ENCODE measurements around the gene FIZ1.

FIZ1 gene

DNA sequence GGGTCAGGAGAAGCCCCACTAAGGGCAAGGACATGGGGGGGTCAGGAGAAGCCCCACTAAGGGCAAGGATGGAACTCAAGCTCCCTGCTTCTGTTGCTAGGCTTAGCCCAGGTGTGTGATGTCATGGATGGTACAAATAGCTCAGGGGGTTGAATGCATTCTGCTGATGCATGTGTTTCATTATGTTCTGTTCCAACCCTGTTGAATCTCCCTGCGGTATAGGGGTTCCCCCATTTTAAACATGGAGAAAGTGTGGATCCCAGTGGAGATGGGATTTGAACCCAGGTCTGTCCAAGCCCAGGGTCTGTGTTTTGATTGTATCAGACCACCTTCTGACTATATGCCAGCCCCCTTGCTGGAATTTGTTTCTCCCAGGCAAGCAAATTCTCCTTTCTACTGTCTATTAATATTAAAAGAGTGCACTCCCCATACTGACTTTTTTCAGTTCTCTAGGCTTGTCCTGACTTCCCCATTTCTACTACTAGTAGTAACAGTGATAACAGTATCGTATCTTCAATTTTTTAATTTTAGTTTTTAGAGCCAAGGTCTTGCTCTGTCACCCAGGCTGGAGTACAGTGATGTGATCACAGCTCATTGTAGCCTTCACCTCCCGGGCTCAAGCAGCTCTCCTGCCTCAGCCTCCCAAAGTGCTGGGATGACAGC, 12.8 kb upstream of the FIZ1 start:
- DNase-seq: no peak

DNA sequence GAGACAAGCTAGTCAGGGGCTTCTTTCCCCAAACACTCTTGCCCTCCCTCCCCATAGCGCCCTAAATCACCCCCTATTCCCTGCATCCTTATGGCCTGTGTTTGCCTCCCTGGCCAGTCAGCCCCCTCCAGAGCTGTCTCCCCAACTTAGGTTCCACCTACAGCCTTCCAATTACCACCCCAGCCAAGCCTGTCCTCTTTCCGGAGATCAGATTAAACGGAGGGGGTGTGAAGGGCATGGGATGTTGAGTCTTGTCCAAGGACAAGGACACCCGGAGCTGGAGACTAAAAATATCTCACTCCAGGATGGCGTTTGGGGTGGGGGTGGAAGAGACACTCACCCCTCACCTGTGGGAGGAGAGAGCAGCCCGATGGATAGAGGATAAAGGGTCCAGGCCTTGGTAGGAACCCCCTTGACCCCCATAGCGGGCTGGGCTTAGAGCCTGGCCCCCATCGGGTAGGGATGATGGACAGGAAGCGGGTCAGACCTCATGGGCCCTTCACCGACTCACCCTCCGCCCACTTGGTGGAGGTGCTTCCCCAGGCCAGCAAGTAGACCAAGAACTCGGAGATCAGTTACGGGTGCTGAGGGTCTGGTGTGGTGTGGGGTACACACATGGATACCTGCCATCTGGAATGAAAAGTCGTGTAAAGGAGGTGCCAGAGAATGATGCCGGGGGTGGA, 12.1 kb upstream of the FIZ1 start:
- no peak for DNase-seq

DNA sequence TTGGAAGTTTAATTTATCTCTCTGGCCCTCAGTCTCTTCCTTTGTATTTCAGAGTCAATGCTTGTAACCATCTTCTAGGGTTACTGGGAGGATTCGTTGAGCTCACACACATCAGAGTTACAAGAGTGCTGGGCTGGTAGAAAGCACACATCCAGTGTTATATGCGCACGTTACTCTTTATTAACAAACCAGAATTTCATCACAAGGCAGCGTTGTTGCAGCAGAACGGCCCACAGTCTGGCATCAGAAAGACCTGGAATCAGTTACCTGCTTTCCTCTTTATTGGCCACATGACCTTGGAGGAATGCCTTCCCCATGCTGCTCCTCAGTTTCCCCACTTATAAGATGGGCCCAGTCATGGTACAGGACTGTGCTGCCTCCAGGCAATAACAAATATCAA, 10.0 kb upstream of the FIZ1 start:
- DNase-seq: no peak

DNA sequence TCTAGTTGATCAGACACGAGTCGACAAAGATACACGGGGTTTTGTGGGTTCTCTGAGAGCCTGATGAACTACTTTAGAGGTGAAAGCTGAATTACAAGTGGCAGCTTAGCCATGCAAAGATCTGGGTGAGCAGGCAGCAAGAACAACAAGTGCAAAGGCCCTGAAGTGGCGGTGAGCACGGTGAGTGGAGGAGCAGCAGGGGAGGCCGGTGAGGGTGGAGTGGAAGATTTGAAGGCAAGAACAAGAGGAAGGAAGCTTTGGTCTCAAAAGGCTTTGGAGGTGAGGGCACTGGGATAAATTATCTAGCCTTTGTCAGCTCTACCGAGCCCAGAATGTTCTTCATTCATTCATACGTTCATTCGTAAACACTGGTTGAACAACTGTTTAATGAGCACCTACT, 7.5 kb upstream of the FIZ1 start:
- no peak for DNase-seq

DNA sequence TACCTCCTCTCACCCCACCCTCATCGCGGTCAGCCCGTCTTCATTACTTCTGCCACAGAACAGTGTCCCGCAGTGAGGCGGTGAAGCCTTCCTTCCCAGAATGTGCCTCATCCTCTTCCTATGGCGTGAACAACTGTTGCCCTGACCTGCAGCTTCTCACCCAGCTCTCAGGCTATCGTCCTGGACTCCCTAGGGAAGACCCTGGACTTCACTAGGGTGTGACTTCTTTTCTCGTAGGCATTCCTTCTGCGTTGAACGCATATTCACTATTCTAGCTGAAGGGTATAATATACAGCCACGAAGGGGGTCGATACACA, 7.1 kb upstream of the FIZ1 start:
- no peak for DNase-seq

DNA sequence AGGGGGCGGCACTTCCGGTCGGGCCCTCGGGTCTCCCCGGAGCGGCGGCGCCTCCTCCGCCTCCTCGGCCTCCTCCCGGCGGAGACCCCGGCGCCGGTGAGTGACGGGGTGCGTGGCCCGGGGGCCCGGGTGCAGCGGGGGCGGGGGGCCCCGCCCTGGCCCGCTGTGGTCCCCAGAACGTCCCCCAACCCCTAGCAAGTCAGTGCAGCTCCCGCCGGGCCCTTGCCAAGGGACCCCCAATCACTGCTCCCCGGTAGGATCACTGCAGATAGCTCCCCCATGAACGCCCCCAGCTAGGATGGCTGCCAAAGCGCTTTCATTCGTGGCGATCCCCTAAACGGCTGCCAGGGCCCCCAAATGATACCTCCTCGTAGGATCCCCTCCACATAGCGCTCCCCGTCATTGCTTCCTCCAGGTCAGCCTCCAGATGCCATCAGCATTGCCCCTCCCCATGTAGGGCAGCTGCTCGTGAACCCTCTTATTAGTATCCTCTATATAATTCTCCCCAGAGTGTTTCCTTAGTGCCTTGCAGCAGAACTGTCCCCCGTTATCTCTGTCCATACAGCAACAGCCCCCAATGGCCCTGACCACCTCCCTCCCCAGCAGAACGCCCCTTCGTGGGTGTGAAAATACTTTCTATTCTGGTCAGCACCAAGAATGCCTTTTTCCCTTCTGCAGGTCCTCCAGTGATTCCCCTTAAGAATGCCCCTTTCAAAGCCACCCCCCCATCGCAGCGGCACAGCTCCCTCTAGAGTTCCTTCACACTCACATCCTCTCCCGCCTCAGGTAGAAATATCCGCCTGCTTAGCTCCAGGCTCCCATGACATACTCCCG, 6.5 kb upstream of the FIZ1 start, which contains the start of gene ZNF865:
Gene ZNF865, plus strand, starts transcription at position 11 of the 834 bp plus-strand sequence. CDS start 7,972 bp downstream, outside the sequence.
- DNase-seq: peak; percentile 71

DNA sequence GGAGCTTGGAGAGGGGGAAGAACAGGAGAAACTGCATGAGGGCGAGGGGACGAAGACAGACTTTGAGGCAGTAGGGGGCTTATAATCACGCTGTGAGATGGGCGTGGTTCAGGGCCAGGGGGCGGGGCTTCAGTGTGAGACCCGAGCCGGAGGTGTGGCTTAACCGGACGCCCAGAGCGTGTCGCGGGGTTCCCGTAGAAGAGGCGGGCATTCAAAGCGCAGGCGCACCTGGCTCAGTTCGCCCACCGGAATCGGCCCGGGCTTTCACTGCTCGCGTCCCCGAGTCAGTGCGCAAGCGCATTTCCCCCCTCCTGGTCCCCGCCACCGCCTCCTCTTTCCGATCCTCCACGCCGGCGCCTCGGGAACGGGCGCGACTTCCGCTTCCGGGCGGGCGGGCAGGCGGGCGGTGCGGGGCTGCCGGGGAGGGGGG, 5.9 kb upstream of the FIZ1 start:
- peak; percentile 99 for DNase-seq

DNA sequence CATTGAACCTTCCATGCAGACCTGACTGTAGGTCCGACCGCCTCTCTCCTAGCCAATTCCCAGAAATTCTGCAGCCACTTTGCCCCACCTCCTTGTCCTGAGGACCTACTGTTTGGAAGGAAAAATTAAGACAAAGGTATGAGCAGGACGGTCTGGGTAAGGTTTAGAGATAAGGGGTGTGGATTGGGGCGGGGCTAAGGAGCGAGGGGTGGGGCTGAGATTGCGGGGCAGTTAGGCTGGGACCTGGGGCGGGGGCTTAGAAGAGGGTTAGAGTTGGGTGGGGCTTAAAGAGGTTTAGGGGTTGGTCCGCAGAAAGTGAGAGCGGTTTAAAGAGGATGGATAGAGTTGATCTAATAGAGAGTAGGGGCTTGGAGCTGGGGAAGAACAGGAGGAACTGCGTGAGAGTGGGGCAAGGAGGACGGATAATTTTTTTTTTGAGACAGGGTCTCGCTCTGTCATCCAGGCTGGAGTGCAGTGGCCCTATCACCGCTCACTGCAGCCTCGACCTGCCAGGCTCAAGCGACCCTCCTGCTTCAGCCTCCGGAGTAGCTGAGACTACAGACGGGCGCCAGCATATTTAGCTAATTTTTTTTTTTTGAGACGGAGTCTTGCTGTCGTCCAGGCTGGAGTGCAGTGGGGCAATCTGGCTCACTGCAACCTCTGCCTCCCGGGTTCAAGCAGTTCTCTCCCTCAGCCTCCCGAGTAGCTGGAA, 4.4 kb upstream of the FIZ1 start:
- no peak for DNase-seq

DNA sequence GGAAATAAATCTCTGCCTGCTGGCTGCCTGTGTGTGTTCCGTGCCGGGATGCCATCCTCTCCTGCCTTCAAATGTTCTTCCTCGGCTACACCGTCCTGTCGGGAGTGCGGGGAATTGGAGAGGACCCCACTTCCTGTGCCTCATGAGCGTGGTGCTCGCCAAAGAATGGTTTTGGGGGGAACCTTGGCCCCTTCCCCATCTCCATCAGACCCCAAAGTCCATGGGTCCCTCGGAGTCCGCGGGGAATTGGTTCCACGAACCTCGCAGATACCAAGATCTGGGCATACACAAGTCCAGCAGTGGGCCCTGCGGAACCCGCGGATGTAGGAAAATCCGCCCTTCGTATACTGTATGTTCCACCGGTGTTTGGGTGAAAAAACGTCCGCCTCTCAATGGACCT, 3.8 kb upstream of the FIZ1 start:
- no peak for DNase-seq

DNA sequence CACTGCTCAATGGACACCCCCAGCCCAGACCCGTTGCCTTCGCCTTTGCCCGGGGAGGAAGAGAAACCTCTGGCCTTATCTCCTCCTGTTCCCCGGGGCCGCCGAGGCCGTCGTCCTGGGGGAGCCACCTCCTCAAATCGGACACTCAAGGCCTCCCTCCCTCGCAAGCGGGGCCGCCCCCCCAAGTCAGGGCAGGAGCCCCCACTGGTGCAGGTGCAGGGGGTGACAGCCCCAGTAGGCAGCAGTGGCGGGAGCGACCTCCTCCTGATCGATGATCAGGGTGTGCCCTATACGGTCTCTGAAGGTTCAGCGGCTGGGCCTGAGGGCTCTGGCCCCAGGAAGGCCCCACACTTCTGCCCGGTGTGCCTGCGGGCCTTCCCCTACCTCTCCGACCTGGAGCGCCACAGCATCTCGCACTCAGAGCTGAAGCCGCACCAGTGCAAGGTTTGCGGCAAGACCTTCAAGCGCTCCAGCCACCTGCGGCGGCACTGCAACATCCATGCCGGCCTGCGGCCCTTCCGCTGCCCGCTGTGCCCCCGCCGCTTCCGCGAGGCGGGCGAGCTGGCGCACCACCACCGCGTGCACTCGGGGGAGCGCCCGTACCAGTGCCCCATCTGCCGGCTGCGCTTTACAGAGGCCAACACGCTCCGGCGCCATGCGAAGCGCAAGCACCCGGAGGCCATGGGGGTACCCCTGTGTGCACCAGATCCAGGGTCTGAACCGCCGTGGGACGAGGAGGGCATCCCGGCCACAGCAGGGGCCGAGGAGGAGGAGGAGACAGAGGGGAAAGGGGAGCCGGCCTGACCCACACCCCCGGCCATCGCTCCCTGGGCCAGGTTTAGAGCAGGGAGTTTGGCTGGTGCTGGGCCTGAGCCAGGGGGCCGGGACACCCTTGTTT, 3.0 kb upstream of the FIZ1 start:
- no peak for DNase-seq

DNA sequence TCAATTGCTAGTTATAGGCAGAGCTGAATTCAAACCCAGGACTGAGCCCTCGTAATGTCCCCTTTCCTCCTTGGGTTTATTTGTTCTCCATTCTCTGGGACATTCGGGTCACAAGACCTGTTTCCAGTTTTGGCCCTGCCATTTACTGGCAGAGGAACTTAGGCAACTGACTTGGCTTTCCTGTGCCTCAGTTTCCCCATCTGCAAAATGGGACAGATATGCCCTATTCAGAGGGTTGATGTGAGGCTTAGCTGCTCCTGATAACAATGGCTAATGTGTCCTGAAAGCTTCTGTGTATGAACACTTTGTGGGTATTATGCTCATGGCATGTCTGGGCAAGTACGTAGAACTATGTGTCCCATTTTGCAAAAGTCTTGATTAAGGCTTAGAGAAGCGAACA, 1.8 kb upstream of the FIZ1 start:
- no peak for DNase-seq

DNA sequence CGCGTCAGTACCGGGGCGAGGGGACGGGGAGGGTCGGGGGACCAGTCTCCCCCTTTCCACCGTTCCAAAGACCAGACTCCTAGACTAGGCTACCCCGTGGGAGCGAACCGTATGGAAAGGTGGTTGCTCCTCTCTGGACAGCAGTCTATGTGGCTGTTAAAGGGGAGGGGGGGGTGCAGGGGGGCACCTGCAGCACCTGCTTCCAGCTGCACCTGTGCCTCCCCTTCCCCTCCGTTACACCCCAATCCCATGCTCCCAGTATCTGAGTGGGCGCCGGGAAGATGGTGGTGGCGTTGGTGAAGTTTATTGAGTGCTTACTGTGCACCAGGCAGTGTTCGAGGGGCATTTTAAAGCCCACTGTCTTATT, 1.3 kb upstream of the FIZ1 start:
- DNase-seq: no peak

DNA sequence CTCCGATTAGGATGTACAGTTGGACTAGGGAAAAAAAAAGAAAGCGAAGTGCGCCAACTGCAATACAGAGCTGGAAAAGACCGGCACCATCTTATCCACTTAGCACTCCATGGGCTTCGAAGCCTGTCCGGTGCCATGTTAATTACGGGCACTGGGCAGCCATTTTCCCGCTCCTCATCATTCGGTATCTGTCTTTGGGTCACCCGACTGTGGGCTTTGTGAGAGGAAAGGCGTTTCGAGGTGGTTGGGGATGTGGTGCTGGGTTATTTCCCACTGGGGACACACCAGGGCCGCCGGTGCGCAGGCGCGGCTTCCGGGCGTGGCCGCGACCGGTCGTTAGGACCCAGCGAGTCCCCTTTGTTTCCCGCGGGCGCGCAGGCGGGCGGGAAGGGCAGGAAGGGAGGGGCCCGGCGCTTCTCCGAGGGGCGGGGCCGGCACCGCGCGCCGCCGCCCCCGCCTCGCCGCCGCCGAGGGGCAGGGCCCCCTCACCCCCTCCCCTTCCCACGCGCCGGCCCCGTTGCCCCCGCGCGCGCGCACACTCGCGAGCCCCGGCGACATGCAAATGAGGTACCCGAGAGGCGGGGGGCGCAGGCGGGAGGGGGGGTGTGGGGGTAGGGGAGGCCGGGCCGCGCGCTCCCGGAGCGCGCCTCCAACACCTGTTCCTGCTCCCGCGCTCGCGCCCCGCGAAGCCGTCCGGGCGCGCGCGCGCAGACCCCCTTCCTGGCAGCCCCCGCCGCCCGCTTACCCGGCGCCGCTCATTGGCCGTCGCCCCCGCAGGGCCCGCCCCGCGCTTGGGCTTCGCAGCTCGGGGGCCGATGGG, 735 bp upstream of the FIZ1 start, which contains the start of gene ZNF524:
Gene ZNF524, plus strand, starts transcription at position 447 of the 820 bp plus-strand sequence. CDS start 1,825 bp downstream, outside the sequence.
- DNase-seq: peak; percentile 83

DNA sequence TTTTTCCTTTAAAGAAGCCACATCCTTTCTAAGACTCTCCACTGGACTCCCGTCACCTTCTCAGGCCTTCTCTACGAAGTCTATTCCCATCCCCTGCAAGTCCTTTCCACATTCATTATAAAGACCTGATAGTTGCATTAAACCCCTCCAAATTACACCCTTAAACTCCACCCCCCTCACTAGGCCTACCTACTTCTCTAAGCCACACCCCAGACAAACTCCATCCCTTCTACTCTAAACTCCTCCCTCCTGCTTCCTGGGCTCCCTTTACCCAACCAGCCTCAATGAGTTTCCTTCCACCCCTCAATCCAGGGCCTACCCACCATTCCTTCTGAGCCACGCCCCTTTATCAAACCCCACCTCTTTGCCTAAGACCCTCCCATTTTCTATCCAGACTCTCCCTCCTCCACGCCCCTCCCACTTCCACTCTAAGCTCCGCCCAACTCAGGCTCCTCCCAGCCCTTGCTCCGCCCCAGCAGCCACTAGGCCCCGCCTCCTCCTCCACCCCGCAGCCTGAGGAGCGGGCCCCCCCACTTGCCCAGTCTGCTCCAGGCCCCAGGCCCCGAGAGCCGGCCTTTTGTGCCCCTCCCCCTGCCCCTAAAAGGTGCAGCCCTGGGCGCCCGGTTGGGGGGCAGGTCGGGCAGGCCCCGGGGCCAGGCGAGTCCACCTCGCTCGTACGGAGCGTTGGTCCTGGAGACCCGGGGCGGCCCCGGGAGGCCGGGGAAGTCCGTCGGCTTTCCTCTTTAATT, 424 bp downstream of the FIZ1 start:
- peak; percentile 89 for DNase-seq

DNA sequence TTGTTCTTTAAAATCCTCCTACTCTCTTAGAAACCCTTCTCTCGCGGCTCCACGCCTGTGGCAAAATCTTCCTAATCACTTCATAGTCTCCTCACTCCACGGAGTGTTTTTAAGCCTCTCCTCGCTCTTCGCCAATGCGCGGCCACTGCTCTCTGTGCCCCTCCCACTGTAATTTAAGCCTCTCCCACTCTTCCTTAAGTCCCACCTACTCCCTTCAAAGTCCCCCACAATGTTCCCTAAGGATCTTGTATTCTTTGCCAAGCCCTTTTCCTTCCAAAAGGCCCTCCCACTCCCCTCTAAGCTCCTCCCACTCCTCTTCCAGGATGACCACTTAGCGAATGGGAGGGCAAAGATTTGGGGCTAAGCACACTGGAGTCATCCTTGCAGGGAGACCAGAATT, 1.3 kb downstream of the FIZ1 start:
- DNase-seq: no peak

DNA sequence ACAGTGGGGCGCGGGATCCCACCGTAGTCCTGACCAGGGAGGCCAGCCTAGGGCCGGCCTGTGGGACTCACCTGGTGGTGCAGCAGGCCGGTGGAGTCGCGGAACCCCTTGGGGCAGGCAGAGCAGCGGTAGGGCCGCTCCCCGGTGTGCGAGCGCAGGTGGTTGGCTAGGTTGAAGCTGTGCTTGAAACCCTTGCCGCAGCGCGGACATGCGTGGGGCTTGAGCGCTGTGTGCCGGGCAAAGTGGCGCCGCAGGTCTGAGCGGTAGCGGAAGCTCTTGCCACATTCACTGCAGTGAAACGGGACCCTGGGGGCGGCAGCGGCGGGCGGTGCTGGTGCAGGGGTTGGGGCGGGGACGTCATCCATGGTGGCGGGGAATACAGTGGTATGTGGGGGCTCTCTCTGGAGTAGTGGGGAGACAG, 1.8 kb downstream of the FIZ1 start:
- DNase-seq: no peak

DNA sequence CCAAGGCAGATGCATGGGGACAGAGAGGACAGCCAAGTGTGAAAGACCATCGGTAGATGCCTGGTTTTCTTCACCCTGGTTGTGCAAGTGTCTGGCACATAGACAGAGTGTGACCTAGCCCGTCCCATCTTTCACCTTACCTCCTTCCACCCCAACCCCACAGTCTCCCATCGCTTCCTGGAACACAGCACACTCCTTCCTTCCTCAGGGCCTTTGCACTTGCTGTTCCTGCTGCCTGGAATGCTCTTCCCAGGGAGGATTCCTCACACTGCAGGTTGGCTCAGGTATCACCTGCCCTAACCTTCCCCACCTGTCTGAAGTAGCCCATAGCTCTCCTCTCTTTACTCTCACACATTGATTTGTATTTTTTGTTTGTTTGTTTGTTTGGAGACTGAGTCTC, 3.0 kb downstream of the FIZ1 start:
- DNase-seq: no peak

DNA sequence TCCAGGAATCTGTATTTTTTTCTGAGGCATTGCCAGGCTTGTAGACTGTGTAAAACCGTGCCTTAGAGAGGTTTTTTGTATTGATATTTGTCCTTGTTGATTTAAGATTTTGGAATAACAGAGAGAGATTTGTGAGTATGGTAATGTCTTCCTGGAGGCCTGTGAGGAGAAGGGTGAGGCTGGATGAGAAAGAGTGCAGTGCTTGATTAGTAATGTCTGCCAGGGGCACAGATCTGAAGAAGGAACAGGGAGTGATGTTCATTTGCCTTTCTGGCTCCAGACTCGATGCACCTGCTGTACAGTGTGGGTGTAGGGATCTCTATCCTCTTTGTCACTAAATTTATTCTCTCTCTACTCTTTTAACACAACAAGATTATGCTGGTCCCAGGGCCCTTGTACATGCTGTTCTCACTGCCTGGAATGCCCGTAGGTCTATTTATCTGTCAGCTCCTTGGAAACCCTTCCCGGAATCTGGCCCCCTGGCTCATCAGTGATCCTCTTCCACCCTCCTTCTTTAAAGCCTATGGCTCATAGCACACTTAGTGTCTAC, 4.2 kb downstream of the FIZ1 start:
- no peak for DNase-seq

DNA sequence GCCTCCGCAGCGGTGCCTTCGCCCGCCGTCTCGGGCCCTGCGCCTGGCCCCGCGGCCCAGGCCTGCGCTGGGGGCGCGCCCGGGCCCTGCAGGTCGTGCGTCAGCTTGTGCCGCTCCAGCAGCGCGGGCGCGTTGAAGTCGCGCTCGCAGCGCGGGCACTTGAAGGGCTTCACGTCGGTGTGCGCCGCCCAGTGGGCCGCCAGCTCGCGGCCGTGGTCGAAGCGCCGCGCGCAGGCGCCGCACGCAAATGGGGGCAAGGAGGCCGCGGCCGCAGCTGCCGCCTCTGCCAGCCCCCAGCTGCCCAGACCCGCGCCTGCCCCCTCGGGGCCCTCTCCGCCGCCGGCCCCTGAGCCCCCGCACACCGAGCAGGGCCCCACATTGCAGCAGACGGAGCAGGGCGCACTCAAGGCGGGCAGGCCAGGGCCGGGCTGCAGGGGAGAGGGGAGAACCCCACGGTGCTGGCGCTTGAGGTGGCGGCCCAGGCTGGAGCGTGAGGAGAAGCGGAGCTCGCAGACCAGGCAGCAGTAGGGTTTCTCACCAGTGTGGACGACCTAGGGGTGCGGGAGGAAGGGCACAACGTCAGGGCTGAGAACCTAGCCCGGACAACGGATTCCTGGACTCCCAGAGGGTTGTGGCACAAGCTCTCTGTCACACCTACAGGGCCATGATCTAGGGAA, 6.1 kb downstream of the FIZ1 start:
- no peak for DNase-seq
